CD4-positive, alpha-beta T cell treated with Interleukin-2 at 100 ng/mL for 4 hours (primary cell): Measurements from ENCODE around the gene SCAF8.

ENCODE experiments used
- DNase-seq: peaks from one replicate; pipeline ENCODE4 v3.0.0-alpha.2; 2020; ENCODE audit warnings: low spot score

Gene SCAF8

DNA sequence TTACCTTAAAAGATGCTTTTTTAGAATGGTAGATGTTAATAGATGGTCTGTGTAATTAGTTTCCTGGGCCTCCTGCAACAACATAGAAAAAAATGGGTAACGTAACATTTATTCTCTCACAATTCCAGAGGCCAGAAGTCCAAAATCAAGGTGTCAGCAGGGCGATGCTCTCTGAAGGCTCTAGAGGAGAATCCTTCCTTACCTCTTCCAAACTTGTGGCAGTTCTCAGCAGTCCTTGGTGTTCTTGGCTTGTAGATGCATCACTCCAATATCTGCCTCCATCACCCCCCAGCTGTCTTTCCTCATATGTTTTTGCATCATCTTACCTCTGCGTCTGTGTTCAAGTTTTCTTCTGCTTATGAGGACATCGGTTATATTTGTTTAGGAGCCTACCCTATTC, 107.9 kb downstream of the SCAF8 start:
- DNase-seq = no peak

DNA sequence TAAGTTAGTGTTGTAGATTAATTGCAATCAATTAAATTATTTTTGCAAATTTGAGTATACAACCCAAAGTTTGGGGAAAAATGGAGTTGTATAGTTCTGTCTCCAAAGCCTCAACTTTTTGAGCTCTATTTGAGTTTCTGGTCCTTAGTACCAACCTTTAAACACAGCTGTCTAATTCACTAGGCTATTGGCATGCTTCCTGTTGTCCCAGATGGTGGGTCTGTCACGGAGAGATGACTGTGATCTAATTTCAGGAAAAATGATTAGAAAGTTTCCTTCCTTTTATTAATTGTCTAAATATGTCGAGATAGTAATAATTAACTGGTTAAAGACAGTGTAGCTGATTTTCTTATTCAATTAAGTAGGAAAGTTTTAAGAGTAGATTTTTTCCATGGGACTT, 109.6 kb downstream of the SCAF8 start:
- no peak for DNase-seq

DNA sequence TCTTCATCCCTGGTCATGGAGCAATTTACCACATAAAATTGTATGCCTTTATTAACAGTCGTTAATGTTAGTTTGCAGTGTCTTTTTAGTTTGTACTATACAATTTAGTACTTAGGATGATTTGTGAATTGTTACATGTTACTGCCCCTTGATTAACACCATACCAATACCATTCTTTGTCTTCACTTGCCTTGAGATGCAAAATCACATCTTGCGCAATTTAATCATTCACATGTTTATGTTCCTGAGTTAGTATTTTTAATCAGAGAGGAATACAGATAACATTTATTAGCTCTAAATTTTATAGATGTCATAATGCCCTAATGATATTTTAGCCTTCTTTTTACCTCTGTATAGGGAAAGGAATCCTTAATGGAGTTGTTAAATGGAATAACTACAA, 114.1 kb downstream of the SCAF8 start:
- DNase-seq = no peak

DNA sequence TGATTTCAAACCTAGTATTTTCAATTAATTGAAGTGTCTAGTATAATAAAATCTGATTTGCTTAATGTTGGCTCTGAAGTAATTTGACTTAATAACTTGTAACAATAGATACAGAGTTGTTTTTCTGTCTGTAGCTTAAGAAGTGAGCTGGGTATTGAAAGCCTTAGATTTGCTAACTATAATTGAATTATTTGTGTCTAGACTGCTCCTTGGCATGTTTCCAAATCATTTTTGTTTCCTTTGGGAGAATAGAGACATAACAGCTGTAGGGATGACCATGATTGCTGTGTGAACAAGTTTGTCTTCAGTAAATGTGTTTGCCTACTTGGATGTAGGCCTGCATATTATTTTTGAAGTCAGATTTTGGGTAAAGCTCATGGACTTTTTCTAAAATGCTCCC, 115.4 kb downstream of the SCAF8 start:
- no peak for DNase-seq

DNA sequence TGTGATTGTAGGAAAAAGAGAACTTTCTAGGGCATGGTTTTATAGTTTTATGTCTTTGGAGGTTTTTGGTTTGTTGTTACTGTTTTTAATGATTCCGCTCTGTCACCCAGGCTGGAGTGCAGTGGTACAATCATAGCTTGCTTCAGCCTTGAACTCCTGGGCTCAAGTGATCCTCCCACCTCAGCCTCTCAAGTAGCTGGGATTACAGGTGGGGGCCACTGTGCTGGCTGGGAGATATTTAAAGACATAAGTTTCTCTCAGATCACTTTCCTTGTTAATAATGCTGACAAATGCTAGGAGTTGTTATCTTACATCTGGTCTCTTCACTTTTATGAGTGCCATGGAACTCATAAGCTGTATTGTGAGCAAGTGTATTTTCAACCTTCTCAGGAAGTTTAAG, 116.3 kb downstream of the SCAF8 start:
- DNase-seq = no peak

DNA sequence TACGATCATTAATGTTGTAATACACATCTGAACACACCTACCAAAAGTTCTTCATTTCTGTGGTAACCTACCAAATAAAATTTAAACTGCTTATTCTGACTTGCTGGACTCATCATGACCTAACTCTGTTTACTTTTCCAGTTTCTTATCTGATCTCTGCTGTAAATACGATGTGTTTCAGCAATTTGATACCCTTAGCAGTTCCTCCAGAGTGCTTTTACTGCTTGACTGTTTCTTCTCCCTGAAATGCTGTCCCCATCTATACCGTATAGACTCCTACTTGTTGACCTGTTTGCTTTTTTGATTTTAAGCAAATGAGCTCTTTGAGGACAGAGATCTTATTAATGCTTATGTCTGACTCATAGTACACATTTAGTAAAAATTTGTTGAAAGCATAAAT, 119.5 kb downstream of the SCAF8 start:
- DNase-seq = no peak

DNA sequence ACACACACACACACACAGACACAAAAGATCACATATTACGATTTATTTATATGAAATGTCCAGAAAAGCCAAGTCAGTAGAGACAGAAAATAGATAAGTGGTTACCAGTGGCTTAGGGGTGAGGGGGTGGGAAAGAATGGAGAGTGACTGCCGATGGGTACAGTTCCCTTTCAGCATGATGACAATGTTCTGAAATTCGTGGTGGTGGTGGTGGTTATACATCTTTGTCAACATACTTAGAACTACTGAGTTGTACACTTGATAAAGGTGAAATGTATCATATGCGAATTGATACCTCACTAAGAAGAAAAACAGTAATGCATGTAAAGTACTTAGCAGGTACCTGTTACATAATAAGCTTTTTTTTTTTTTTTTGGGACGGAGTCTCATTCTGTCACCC, 124.3 kb downstream of the SCAF8 start:
- DNase-seq = no peak

DNA sequence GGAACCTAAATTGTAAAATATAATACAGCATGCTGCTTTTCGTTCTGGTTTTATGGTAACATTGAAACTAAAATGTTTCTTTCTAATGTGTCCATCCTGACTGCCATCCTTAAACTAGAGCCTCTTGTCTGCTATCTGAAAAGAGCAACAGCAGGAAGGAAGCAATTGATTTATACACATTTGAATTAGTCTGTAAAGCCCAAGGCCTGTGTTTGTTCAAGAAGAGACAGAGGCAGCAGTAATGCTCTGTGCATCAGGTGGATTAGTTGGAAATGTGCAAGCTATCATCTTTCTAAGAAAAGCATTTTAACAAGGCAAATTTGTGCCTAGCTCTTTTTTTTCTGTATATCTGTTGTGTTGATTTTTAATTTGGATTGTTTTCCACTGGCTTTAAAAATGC, 128.6 kb downstream of the SCAF8 start:
- DNase-seq = no peak

DNA sequence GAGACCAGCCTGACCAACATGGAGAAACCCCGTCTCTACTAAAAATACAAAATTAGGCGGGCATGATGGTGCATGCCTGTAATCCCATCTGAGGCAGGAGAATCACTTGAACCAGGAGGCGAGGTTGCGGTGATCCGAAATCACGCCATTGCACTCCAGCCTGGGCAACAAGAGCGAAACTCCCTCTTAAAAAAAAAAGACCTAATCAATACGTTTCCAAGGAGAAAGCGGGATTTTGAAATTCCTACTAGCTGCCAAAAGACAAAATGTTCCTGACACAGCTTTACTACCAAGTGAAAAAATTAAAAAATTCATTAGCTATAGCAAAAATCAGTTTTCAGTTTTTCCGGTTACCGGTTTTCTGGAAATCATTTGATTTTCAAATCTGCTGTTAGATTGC, 129.3 kb downstream of the SCAF8 start:
- no peak for DNase-seq

DNA sequence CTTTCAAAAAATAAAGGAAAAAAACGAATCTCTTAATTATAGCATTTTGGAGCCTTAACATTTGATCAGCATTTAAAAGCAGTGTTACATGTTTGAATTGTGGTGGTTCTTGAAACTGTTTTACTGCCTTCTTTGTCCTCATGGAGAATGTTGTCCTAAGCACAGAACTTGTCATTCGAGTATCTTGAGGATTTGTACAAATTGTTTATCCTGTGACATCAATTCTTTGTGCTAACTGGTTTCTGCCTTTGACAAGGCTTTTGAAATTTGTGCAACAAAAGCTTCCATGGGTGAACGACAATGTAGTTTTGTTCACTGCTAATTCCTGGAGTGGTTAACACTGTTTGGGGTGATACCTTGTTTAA, 130.8 kb downstream of the SCAF8 start:
- DNase-seq = no peak

DNA sequence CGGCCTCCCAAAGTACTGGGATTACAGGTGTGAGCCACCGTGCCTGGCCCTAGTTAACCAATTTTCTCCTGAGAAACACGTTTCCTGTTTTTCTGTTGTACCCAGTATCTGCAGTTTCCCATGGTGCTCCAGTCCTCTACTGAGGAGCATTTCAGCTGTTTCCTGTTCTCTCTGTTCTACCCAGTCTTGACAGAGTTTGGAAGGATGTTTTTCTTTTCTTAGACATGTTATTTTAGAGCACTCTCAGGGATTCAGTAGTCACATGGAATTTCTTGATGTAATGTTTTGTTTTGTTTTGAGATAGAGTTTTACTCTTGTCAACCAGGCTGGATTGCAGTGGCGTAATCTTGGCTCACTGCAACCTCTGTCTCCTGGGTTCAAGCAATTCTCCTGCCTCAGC, 132.1 kb downstream of the SCAF8 start:
- no peak for DNase-seq

DNA sequence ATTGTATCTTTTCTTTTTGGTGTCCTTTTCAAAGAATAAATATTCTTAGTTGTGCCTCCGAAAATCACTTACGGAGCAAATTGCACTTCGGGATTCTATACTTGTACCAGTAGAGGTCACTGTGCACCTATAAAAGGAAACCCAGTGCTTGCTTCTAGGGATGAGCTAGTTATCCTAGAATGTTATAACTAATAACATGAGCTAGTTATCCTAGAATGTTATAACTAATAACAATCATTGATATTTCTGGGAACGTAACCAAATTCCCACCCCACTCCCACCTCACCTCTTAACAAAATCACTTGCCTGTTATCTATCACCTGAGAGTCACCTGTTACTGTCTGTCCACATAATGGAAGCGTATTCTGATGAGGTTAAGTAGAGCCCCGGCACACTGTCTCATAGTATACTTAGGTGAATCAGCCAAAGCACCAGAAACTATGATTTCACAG, 135.0 kb downstream of the SCAF8 start:
- DNase-seq = peak; percentile 33

DNA sequence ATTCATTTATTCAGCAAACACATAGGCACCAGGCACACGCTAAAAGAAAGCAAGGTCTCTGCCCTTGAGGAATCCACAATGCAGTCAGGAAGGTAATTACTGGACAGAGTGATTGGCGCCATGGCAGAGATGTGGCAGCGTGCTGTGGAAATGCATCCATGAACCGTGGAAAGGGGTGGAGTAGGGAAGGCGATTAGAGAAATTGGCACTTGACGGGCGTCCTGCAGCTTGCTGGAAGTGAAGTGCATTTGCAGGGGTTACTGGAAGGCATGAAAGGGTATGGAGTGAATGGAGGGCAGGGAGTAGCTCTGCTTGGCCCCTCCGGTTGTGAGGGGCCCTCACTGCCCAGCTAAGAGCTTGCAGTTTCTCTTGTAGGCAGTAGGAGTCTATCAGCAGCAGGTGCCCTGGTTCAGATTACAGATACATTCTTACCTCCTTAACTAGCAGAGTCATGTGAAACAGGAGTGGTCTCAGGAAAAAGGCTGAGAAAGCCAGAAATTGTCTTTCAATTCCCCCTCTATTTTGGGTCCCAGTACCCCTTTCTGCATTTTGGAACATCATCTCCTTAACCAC, 139.4 kb downstream of the SCAF8 start:
- DNase-seq = no peak

DNA sequence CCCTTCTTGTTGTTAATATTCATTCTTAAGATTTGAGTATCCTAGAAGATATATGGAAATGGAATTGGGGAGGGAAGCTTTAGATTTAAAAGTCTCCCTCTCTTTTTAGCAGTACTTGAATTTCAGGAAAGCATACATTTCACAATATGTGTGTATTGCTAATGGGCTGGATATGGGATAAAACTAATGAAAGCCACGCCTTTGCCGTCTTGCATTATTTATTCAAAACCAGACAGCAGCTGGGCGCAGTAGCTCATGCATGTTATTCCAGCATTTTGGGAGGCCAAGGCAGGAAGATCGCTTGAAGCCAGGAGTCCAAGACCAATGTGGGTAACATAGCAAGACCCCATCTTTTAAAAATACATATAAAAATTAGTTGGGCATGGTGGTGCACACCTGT, 140.3 kb downstream of the SCAF8 start:
- DNase-seq = no peak

DNA sequence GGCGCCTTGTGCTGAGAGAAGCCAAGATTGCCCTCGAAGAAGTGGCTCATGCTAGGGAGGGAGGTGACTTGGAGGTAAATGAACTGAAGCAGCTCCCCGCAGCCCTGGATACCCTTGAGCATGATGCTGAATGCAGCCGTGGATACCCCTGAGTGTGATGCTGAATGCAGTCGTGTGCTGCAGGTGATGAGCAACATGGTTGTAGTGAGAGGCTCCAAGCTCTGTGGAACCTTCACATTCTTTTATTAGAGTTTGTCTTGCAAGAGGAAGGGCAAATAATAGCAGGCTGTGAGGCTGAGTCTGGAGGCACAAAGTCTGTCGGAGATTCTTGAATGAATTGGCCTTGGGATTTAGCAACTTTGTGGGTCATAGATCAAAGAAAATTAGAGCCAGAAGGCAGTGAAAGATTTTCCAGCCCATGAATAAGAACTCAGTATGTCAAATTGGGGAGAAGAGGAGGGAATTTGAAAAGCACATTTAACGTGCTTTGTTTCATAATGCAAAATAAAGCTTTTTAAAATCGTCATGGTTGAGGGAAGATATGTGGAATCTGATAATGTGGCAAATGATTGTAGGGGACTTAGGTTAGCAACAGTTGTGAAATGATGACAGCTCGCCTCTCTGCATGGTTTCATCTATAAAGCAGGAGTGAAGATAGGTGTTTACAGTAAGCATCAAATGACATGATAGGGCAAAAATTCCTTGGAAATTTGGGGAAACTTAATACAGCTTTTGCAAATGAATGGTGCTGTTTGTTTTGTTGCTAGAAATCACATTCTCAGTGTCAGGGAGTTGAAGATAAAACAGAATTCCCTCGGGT, 141.8 kb downstream of the SCAF8 start:
- DNase-seq = no peak

DNA sequence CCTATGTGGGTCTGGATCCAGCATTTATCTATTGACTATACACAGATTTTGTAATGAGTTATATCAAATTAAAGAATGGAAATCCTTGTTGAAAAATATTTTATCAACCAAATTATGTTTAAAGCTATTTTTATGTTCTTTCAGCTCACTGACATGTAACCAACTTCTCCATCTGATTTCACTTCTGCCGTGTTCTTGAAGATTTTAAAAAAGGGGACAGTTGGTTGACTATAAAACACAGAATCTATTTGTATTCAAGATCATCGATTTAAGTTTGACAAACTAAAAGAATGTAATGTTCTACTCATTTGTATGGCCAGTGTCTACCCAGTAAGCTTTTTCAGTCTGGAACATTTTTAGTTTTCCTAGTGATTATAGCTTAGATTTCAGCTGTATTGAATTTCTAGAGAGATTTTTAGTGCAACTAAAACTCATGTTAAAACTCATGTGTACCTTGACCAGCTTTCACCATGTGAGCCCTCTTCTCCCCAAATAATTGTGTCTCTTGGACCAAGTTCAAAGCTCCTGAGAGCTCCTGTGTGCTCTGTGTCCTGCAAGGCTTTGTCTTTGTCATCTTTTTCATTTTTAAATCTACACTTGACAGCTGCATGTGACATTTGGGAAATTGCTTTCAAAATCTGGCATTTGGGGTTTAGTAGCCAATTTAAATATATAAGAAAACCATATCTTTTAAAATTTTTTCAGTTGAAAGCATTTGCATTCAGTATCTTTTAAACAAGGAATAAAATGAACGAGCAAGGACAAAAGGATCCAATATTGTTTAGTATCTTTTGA, 143.5 kb downstream of the SCAF8 start:
- no peak for DNase-seq

DNA sequence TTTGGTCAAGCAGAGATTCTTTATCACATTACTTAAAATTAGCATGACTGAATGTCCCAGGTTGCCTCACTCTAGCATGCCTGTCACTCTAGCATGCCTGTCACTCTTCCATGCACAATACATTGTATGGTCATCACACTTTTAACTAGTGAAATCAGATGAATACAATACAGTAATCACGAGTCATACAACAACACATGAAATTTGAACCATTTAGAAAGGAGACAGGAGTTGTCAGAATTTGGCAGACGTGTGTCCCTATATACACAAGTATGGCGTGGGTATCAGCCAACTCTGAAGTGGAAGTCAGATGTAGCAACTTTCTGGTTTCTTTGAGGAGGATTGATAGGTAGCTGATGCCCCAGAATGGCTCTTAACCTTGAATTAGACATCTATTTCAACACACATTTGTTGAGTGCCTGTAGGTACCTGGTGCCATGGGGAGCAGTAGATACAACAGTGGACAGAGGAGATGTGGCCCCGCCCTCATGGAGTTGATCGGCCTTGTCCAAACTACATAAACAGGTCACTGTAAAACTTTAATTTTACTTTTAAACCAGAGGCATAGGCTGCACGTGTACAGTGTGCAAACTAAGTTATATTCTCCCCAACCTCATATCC, 145.8 kb downstream of the SCAF8 start:
- no peak for DNase-seq

DNA sequence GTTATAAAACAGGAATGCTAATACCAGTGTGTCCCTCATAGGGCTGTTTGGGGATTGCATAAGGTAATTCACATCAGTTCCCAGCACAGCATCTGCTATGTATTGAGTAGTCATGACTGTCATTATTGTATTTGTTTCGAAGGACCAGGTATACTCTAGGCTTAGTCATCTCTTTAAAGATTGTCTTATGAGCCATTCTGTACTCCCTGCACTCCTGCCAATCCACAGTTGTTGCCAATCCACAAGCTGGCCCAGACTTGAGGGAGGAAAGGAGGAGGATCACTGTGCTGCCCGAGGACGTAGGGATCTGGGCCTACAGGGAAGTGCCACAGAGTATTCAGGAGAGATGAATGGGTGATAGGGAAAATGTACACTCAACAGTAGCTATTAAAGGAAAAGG, 148.9 kb downstream of the SCAF8 start:
- no peak for DNase-seq
